Measurements from ENCODE around the gene CT45A1.

GRCh38 chrX:135707880-135708279 is 5.6 kb upstream of the CT45A1 start:
- TF ChIP-seq POLR2A (IDR thresholded peaks at IDR 0.05) = no peak
- peak in 2 of 6 experiments; percentile 10 to 23 for TF ChIP-seq CTCF (IDR thresholded peaks at IDR 0.05)
- no peak for TF ChIP-seq POLR2AphosphoS5 (IDR thresholded peaks at IDR 0.05)
- TF ChIP-seq EP300 (IDR thresholded peaks at IDR 0.05) = no peak
